ENCODE results near the gene USP37.
"Not testable (repeated sequence)": the region's sequence is repeated elsewhere in the genome, so short reads cannot be mapped to it uniquely, and the experiment has no call there.

Gene USP37

DNA sequence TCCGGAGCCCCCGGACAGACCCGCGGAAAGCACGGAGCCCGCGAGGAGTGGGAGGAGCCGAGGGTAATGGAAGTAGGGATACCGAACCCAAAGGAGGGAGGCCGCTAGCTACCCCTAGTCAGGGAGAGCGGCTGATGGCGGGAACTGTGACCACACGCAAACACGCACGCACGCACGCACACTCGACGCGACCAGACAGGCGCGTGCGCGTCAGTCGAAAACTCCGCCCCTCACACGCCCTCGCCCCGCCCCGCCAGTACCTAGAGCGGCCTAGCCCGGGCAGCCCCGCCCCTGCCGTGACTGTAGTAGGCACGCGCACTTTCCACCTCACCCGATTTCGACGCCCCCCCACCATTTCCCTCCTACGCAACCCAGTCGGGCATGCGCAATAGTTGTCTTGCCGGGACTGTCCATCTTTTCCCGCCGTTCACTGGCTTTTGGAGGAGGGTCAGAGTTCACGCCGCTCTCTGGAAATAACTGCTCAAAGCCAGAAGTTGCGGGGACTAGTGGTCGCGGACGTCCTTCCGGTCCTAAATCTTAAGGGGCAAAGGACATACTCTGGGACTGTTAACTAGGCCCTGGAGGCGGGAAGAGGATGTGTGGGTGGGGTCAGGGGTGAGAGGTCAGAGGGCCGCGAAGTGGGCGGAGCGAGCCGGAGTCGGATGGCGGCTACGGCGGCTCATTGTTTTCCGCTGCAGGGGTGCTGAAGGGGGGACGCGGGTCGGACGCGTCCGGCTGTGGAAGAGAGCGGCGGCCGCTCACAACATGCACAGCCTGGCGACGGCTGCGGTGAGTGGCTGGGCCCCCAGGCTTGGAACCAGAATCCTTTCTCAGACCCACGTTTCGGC, at the start of gene USP37, which contains the start of gene CNOT9:
Gene USP37, minus strand, starts transcription at position 162 of the 848 bp plus-strand sequence. CDS start 9,698 bp downstream, outside the sequence.
Gene CNOT9, plus strand, starts transcription at position 650 of the 848 bp plus-strand sequence. Its CDS starts 116 bp downstream, at position 766.
- DNase-seq = peak; percentile 98

DNA sequence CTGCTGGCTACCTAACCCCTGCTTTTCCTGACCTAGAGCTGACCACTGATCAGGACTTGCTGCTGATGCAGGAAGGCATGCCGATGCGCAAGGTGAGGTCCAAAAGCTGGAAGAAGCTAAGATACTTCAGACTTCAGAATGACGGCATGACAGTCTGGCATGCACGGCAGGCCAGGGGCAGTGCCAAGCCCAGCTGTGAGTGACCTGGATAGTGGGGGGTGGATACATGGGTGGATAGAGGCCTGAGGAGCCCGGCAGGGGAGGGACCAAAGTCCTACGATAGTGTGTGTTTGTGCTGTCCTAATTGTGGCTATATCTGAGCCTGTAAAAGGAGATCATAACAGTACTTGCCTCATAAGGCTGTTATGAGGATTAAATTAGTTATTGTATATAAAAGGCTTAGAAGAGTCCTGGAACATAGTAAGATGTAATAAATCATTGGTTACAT, 47.7 kb upstream of the USP37 start:
- no peak for DNase-seq

DNA sequence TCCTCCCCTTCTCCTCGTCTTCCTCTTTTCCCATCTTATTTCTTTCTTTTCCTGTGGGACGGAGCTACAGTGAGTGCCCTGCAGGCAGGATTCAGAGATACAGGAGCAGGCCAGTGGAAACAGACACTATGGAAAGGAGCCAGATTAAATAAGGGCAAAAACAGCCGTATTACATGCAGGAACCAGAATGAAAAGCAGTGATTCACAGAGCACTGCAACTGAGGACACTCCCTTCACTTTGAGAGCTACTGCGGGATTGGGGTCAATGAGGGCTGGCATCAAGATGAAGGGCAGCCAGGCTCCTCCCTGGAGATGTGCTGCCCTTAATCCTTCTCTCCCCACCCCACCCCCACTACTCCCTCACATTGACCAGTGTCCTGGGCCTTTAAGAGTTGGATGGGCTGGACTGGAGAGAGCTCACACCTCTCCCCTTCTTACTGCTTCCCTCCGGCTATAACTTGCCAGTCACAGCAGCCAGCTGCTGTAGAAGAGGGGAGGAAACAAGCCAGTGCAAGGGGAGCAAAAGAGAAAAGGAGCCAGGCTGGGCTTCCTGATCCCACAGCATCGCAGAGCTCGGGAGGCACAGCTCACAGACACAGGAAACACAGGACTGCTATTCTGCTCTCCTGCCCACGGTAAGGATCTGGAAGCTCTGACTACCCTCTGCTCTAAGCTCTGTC, 39.4 kb upstream of the USP37 start, which contains the start of gene PLCD4:
Gene PLCD4, plus strand, starts transcription at position 464 of the 680 bp plus-strand sequence. CDS start 7,841 bp downstream, outside the sequence.
- DNase-seq = peak; percentile 50

DNA sequence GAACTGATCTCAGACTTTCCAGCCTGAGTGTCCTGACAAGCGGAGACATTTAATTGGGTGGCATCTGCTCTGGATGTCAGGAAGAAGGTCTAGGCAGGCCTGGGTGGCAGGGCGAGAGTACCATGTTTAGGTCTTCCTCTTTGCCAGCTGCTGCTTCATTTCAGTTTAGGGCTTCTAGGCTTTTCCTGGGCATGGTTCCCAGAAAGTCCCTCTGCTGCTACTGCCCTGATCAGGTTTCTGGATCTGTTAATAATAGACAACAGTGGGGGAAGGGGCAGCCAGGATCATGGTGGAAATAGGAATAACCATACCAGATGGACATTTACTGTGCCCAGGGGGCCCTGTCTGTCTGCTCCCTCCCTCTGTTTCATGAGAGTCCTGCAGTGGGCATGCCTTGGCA, 37.3 kb upstream of the USP37 start:
- DNase-seq = peak; percentile 69

GRCh38 chr2:218585541-218585940, 17.4 kb upstream of the USP37 start:
- no peak for DNase-seq

DNA sequence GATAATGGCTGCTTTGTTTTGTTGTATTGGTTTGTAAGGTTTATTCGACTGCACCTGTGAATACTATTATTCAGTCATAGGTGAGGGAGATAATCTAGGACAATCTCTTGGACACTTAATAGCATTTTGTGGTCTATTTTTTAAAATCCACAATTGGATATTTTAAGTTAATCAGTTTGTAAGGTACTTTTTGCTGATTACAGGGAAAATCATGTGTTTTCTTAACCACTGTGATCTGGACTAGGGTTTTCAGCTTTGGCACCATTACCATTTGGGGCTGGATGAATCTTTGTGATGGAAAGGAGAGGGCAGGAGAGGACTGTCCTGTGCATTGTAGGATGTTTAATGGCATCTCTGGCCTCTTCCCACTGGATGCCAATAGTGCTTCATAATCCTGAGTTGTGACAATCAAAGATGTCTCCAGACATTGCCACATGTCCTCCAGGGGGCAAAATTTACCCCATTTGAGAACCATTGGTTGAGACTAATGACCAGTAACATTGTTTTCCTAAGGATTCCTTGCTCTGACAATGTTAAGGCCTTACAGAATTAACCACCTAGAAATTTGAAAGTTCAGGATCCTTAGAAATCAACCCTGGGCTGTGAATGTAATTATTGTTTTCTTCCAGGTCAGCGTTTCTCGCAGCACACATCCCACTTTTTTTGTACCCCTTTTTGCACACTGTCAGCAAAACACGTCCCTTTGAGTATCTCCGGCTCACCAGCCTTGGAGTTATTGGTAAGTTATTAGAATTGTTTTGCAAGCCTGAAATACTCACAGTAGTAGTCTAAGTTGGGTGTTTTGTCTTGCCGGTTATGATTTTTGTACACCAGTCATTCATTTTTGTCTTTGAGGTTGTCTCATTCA, 16.1 kb upstream of the USP37 start:
- no peak for DNase-seq

DNA sequence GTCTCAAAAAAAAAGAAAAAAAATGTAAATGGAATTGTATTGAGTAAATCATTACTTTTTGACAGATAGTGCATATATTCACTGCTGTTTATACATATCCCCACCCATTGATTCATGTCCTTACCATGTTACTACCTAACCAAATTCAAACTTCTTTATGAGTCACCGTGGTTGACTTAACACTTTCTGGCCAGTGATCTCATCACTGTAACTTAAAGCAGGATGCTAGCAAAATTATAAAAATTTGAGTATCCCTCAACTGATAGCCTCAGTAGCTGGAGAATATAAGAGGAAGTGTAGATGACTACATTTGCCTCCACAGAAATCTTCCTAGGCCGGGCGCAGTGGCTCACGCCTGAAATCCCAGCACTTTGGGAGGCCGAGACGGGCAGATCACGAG, 13.9 kb upstream of the USP37 start:
- peak; percentile 82 for DNase-seq

GRCh38 chr2:218578272-218578877, 10.2 kb upstream of the USP37 start:
- no peak for DNase-seq

- no peak for DNase-seq
Measured at GRCh38 chr2:218577482-218578220, 9.5 kb upstream of the USP37 start.

GRCh38 chr2:218576854-218577253, 8.7 kb upstream of the USP37 start:
- no peak for DNase-seq

DNA sequence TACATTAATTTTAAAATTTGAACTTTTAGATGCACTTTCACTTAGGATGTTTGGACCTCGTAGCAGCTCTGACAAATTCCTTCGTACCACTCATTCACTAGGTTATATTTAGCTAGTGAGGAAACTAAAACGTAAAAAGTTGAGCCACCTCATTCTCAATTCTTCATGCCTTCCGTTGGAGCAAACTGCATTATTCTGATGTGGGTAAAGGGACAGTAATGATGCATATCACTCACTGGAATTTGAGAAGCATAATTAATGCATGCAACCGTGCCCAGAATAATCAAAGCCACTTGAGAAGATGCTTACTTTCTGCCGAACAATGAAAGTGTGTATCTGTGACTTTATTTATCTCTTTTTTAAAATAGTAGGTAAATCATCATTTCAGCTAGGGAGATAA, 2.7 kb upstream of the USP37 start:
- DNase-seq = peak; percentile 32

- DNase-seq = peak; percentile 14
Measured at GRCh38 chr2:218569661-218570500, 1.7 kb upstream of the USP37 start.

DNA sequence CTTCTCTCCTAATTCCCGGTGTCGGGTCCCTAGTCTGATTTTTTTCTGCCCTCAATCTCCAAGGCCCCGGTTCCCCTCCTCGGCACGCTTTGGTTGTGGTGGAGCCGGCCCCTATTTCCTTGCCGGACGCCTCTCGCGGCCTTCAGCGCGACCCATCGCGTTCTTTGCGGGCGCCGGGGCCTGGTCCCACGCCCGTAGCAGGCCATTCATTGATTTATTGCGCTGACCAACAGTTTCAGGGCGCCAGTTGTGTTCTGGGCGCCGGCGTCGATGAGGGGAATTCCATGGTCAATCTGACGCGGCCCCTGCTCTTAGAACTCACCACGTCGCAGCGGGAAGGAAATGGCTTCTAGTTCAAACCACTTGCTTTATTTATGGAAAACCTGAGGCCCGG, 884 bp upstream of the USP37 start:
- DNase-seq = peak; percentile 35

- no peak for DNase-seq
Measured at GRCh38 chr2:218567797-218568189, 358 bp downstream of the USP37 start.

GRCh38 chr2:218566296-218566695, 1.9 kb downstream of the USP37 start:
- no peak for DNase-seq

- no peak for DNase-seq
Measured at GRCh38 chr2:218564056-218564455, 4.1 kb downstream of the USP37 start.

DNA sequence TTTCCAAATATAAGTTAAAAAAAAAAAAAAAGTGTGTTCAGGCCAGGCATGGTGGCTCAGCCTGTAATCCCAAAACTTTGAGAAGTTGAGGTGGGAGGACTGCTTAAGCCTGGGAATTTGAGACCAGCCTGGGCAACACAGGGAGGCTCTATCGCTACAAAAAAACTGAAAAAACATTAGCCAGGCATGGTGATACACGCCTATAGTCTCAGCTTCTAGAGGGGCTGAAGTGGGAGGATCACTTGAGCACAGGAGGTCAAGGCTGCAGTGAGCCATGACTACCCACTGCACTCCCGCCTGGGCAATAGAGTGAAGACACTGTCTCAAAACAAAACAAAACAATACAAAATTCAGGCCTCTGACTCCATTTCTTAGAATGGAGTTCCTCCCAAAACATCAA, 9.2 kb downstream of the USP37 start:
- no peak for DNase-seq

DNA sequence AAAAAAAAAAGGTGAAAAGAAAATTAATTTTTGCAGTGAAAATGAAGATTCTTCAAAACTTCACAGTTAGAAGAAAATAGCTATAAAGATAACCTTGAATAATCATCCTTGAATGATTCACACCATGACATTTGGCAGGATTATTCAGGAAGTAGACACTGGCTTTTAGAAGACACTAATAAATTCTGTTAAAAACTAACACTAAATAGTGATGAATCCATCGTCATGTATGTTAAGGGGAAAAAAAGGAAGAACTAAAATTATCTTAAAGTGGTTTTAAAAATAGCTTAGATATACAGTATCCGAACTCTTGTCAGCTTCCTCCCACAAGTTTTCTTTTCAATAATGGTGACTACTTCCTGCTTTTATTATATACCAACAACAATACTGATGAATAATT, 10.2 kb downstream of the USP37 start:
- no peak for DNase-seq

DNA sequence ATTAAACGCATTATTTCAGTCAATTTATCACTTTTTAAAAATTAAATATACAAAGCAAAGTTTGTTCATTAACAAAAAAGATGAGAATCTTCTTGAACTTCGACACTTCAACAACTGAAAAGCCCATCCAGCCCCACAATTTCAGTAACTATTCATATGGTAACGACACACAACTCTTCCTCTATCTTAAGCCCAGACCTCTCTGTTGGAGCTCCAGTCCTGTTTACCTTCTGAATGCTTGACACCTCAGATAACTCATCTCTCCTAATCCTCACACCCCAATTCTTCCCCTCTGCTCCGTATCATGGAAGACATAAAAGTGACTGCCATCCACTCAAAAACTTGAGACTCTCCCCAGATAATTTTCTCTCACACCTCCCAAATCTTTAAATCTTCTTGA, 12.6 kb downstream of the USP37 start:
- DNase-seq = no peak

- DNase-seq = not testable (repeated sequence)
Measured at GRCh38 chr2:218554225-218554624, 13.9 kb downstream of the USP37 start.

- DNase-seq = no peak
Measured at GRCh38 chr2:218547978-218548377, 20.2 kb downstream of the USP37 start.

All from fibroblast of skin of right quadriceps (primary cell).